GM20431 (cell line): ENCODE measurements around the gene KCNQ1OT1.

Experiments used
- in situ Hi-C: fragments of 300-500 bp; cut with MseI, MboI; formaldehyde crosslinking; loops from one replicate; pipeline ENCODE4 v1.15.0; 2020; ENCODE audit warnings: low sequenced_read_pairs; ENCODE audit not compliant: unreplicated experiment

KCNQ1OT1 gene

DNA sequence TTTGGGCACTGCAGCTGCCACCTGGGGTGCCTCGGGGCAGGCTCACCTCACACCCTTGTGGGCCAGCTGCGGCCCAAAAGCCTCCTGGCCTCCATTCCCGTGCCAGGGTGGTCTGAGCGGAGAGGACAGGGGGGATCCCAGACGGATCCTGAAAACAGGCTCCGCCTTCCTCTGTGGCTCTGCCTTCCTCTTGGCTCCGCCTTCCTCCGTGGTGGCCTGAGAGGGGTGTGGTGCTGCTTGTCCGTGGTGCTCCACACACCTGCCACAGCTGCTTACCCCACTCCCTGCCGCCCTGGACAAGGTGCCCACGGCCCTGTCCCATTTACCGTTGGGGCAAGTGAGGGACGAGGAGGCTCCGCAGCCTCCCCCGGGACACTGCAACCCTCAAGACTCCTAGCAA, 23.2 kb upstream of the KCNQ1OT1 start:
- in situ Hi-C loops, result no loop called here

DNA sequence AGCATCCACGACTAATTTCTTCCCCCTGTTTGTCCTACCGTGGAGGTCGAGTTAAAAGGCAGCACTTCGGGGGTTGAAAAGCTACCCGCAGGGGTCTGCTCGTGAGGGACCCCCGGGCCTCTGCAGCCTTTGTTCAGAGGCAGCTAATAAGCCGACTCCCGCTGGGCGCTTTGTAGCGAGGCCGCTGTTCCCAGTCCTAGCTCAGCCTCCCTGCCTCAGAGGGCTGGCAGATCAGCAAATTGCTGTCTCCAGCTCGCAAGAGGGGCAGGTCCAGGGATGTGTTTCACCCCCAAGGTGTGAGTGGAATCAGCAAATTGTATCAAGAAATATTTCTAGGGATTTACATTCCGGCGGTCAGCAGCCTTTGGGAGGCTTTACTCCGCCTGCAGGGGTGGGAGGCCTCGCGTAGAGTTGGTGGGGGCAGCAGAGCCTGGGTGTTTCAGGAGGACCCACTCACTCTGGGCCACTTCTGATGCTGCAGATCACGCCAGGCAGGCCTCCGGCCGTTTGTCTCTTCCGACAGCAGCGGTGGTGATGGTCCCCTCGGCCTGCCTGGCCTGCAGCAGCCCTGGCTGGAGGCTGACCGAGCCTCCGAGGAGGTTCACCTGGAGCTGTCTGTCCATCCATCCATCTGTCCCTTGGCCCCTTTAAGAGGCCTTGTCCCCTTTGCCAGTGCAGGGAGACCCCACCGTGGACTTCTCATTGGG, 21.6 kb upstream of the KCNQ1OT1 start:
- in situ Hi-C loops, result no loop called here

DNA sequence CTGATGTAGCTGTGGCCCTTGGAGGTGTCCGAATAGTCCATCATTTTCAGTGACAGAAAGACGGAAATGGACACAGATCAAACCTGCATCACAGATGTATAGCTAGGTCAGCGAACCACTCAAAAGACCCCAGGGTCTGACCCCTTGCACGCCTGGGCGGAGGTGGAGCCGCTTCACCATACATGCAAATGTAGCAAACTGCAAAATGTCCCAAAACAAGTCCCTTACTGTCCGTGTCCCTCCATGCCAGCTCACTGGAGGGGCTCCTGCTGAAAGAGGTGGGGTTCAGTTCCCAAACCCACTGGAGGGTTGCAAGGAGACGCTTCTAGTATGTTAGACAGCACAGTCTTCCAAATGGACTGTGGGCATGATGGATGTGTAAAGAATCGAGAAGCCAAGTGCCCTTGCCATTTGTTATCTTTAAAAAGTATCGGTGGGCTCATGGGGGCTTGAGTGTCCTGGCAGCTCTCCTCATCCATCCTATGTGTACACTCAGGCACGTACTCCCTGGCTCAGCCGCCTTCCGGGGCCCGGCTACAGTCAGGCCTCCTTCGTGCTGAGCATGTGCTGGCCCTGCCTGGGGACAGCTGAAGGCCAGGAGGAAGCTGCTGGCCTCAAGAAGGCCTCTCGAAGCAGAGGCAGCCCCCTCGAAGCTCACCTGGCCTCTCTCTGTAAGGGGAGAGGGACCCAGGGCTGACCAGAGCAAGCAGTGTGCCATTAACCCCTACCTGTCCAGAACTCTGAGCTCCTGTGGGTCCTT, 20.2 kb upstream of the KCNQ1OT1 start:
- in situ Hi-C loops, result no loop called here

DNA sequence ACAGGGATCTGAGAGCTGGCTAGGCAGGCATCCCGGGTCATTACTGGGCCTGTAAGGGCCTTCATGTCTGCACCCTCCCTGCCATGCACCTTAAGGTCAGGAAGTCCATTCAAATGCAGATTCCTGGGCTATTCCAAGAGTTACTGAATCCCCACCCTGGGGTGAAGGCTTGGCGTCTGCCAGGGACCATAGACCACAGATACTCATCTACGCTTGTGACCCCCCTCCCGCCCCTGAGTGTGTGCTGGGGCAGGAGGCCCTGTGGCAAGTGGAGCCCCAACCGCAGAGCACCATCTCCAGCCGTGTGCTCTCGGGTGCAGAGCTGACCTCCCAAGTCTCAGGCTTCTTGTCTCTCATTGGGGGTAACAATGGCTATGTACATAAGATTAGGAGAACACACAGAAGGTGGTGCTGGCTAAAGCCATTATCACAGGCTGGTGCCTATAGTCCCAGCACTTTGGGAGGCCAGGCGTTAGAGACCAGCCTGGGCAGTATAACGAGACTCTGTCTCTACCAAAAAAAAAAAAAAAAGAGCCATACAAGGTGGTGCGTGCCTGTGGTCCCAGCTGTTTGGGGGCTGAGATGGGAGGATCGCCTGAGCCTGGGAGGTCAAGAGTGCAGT, 19.1 kb upstream of the KCNQ1OT1 start:
- in situ Hi-C loops, result no loop called here

DNA sequence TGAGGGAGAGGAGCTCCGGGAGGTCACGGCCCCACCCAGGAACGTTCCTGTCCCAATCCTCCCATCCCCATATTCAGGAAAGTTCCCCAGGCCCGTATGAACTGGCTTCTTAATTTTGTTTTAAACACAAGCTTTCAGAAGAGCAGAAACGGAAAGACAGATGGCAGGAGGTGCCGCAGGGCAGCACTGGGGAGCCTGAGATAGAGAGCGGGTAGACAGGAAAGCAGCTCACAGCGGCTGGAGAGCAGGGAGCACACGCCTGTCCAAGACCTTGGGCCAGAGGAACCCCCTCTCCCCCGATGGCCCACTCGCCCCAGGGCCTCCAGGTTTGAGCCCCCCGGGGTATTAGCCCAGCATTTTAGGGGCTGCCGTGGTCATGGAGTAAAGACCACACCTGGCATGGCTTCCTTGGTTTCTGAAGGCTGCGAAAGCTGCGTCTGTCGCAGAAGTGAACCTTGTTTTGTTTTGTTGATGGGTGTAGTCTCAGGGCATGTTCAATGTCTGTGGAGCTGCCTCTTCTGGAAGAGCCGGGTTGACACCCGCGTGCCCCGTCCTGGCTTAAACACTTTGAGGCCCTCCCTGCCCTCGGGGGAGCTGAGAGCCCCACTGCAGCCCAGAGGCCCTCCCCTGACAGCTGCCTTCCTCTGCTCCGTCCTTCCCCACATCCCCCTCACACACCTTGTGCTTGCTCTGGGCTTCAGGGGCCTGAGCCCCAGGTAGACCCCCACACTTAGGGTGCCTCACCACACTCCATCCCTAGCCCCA, 17.9 kb upstream of the KCNQ1OT1 start:
- in situ Hi-C loops, result no loop called here

DNA sequence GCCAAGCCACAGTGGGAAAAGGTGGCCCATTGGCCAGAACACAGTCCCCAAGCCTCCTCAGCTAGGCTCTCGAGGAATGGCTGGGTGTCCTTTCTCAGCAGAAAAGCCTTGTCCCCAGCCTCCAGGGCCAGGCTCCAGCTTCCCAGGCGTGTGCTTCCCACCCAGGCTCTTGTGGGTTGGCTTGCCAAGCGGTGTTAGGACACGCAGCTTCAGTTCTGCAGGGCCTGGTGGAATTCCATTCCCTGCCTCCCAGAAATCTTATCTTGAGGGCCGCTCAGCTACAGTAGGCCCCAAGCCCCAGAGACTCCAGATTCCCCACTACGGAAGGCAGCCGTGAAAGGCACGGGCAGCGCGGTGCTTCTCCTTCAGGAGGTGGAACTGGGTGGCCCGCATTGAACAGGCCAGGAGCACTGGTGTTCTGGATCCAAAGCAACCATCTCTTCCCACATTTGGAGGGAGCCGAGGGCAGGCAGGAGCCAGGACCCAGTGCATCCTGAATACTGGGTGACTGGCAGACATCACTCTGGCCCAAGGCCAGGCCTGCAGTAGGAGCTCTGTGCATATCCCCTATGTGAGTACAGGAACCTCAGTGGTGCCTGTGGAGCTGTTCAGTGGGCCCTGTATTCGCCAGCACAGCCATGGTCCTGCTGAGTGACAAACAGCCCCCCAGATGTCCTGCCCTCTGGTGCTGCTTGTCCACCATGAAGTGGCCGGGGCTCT, 16.7 kb upstream of the KCNQ1OT1 start:
- in situ Hi-C loops, result no loop called here

DNA sequence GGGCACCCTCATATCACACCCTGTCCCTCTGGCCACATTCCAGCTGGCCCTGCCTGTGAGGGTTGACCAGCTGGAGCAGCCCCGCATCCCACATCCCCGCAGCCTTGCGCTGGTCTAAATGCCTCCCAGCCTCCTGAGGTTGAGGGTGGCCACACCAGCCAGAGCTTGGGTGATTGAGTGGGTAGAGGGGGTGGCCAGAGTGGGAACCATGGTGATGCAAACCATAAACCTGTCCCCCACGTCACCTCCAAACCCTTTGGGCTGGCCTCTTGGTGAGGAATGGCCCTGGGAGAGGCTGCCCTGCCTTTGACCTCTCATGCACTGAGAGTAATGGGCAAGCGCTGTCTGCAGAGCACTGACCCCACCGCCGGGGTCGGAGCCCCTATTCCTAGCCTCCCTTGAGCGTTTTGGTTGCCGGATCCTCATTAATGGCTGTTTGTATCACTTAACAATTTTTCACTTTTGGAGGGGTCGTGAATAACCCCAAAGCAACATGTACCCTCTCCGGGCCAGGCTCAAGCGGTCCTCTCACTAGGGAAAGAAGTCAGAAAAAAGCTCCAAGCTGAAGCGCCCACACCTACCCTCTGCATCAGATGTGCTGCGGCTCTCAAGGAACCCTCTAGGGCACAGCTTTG, 16.0 kb upstream of the KCNQ1OT1 start:
- in situ Hi-C loops, result no loop called here

DNA sequence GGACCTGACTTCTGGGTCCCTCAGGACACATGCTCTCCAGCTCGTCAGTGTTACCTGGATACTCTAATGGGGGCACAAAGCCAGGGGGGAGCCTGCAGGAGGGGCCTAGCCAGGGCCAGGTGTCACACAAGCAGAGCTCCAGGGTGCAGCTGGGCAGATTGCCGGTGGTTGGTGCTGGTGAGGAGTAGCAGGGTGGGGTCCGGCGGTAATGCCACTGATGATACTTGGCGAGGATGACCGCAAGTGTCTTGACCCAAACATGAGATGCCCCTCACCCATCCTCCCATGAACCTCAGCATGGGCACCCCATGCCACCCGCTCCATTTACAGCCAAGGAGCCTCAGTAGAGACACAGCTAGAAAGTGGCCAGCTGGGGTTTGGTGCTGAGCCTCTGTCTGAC, 15.1 kb upstream of the KCNQ1OT1 start:
- in situ Hi-C loops, result no loop called here

DNA sequence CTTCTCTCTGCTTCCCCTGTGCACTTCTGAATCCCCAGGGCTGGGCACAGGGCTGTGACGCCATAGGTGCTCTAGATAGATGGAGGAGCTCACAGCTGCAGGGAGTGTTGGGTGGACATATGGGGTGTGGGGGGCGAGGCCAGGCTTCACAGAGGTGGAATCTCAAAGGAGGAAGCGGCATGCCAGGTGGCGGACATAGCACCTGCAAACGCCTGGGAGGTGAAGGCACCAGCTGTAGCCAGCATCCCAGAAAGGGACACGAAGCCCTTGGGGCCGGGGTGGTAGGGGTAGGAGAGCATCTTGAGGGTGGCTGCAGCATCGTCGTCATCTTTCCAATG, 14.6 kb upstream of the KCNQ1OT1 start:
- in situ Hi-C loops, result no loop called here

DNA sequence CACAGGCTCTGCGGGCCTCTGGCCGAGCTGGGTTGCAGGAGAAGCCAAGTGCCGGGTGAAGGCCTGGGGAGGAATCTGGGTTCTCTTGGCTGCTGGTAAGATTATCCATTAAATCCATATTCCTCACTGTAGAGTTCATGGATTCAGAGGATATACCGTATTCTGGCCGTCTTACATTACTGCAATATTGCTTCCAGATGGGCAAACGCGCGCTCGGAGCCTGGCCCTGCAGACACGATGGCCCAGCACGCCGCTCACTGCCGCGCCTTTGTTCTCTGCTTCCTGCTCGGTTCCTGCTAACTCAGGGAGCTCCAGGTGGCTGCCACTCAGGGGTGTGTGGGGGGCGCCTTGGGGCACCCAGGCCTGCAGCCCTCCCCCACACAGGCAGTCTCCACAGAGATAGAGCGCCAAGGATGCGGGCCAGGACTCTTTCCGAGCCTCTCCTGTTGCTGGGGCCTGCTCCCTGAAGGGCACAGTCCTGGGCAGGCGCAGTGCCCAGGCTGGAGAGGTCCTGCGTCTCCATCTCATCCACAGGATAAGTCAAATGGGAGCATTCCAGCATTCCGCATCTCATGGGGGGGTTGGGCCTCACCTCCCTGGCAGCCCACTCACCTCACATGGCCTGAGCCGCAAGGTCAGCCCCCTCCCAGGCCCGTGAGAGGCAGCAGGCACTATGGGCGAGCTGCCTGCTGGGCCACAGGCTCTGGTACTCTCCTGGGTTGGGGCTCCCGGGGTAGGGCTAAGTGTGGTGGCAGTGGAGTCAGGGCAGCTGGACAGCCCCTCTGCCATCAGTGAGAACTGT, 14.1 kb upstream of the KCNQ1OT1 start:
- in situ Hi-C loops, result no loop called here

DNA sequence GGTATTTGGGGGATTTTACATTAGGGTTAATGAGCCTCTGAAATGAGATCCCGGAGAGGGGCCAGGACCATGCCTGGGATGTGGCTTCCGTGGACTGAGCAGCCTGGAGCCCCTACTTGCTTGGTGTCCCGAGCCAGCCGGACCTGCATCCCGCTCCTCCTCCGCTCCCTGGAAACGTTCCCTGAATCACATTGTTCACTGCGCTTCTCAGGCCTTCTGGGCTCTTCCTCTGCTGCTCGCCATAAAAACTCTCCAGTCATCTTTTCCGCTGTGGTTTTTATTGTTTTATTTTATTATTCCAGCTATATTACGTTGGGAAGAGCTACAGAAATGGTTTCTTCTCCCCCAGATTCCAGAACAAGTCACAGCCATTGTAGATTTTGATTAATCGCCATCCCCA, 13.3 kb upstream of the KCNQ1OT1 start:
- in situ Hi-C loops, result no loop called here

DNA sequence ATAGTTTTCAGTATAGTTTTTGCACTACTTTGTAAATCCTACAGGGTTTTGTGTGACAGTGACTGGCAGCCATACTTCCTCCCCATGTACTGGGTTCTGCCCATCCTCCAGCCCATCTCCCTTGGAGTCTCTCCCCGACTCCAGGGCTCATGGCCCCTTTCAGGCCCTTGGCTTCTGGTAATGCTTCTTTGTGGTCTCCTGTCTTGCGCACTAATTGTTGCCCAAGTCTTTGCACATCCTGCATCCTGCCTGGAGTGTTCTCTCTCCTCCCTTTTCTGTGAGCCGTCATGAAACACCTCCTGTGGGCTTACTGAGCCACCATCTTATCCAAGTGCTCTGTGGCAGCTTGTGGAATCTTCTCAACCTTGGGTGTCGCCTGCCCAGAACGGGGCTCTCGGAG, 11.4 kb upstream of the KCNQ1OT1 start:
- in situ Hi-C loops, result no loop called here

DNA sequence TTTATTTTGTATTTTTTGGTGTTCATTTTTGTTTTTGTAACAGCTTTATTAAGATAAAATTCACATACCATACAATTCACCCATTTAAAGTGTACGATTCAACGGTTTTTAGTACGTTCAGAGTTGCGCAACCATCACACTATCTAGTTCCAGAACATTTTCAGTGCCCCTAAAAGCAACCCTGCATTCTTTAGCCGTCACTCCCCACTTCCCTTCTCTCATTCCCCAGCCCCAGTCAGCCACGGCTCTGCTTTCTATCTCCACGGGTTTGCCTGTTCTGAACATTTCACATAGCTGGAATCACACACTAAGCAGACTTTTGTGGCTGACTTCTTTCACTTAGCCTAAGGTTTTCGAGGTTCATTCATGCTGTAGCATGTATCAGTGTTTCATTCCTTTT, 9.6 kb upstream of the KCNQ1OT1 start:
- in situ Hi-C loops, result no loop called here

DNA sequence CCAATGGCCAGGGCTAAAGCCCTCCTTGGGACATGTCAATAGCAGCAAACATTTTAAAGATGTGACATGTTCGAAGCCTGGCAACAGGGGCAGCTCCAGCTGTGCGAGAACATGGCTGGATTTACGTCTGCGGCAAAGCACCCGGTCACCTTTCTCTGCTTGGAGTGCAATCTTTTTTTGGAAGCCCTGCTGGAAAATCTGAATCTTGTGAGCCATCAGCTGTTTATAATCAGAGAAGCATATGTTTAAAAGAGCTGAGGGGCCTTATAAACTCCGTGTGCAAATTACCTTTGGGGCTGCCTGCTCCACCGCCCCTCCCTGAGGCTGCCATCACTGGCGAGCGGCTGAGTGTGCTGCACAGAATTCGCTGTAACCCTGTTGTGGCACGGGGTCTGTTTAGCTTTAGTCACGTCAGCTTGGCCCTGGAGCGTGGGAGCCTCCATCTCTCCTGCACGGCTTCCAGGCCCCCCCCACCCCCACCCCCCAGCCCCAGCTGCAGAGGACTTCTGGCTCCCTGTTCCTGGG, 9.0 kb upstream of the KCNQ1OT1 start:
- in situ Hi-C loops, result no loop called here

DNA sequence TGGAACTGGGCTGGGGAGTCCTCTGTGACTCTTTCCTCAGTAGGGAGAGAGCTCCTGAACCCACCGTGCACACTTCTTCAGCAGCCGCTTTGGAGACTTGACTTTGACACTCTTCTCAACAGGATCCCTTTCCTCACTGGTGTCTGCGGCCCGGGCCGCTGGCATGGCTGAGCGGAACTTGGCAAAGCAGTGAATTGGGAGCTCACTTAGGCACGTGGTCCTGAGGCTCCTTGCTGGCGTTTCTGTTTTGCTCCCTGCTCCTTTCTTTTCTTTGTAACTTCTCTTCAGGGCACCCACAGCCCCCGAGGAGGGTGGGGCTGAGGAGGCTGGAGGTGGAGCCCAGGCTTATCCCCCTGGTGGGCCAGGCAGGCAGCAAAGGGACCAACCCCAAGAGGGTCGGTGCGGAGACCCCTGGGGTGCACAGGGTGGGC, 8.4 kb upstream of the KCNQ1OT1 start:
- in situ Hi-C loops, result no loop called here

DNA sequence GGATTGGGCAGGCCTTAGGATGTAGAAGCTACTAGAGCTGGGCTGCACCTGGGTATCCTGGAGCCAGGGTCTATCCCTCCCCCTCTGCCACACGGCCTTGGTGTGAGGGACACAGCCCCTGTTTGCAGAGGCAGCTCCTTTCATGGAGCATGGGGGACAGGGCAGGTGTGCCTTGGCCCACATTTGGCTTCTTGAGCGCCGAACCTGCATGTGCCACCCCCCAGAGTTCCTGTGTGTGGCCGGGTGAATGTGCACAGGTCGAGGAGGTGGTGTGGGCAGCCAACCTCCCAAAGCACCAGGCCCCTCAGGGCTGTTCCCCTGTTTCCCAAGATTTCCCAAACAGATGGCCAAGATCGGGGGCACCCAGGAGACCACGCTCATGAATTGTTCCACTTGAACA, 7.9 kb upstream of the KCNQ1OT1 start:
- in situ Hi-C loops, result no loop called here

DNA sequence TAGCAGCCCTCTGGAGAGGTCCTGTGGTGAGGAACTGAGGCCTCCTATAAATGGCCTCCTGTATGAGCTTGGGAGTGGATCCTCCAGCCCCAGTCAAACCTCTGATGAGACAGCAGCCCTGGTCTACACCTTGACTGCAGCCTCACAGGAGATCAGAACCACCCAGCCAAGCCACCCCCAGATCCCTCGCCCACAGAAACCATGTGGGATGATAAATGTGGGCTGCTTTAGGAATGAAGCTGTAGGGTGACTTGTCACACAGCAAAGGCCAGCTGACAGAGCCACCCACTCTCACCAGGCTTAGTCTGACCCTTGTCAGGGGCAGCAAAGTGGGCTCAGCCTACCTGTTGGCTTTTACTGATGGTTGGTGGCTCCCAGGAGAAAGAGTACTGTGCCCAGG, 6.5 kb upstream of the KCNQ1OT1 start:
- in situ Hi-C loops, result no loop called here

DNA sequence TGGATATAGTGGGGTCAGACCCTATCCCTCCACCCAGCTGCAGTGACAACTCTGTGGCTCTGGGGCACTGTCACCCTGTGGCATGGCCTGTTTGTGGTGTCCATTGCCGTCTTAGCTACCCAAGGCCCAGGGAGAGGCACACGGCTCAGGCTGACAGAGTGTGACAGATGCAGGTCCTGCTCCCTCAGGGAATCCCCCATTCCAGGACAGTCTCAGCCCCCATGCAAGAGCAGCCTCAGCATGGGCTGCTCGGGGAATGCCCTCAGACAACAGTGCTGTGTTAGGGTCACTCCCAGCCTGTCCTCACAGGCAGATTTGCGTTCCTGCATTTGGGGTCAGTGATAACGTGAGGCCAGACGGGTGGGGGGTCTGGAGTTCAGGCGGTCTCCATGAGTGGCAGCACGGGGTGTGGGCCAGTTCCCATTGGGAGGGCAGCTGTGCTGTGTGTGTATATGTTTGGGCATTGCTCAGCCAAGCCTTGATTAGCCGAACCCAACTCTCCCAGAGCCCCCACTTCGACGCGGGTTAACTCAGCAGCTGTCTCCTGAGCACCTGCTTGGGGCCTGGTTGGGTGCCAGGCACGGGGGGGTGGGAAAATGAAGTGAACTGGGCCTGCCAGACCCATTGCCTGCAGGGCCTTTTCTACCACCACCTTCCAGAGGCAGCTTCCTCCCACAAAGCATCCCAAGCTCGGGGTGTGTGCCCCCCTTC, 5.3 kb upstream of the KCNQ1OT1 start:
- in situ Hi-C loops, result no loop called here
